HEK293 (cell line): Measurements from ENCODE around the gene PRRT2.

Source experiments
- BCL11A ChIP-seq: fragments of 450-650 bp; formaldehyde crosslinking; IDR thresholded peaks from 2 replicates; pipeline ENCODE4 v1.5.1; 2016; ENCODE audit warnings: low read depth, missing biosample characterization, missing genetic modification characterization
- KLF16 ChIP-seq: fragments of 450-650 bp; formaldehyde crosslinking; IDR thresholded peaks from 2 replicates; pipeline ENCODE4 v1.5.1; 2017; ENCODE audit warnings: missing biosample characterization, missing genetic modification characterization
- OSR2 ChIP-seq: fragments of 450-650 bp; formaldehyde crosslinking; IDR thresholded peaks from 2 replicates; pipeline ENCODE4 v1.5.1; 2016; ENCODE audit warnings: missing biosample characterization, missing genetic modification characterization
- ZBTB1 ChIP-seq: fragments of 450-650 bp; formaldehyde crosslinking; IDR thresholded peaks from 2 replicates; pipeline ENCODE4 v1.5.1; 2016; ENCODE audit warnings: missing biosample characterization, missing genetic modification characterization
- ZBTB48 ChIP-seq: fragments of 450-650 bp; formaldehyde crosslinking; IDR thresholded peaks from 2 replicates; pipeline ENCODE4 v1.5.1; 2016; ENCODE audit warnings: missing biosample characterization, missing genetic modification characterization
- ZFP3 ChIP-seq: fragments of 450-650 bp; formaldehyde crosslinking; IDR thresholded peaks from 2 replicates; pipeline ENCODE4 v1.5.1; 2016; ENCODE audit warnings: low read depth, missing biosample characterization, missing genetic modification characterization
- ZIC2 ChIP-seq: fragments of 450-650 bp; formaldehyde crosslinking; IDR thresholded peaks from 2 replicates; pipeline ENCODE4 v1.5.1; 2016; ENCODE audit warnings: missing biosample characterization, missing genetic modification characterization
- ZNF114 ChIP-seq: fragments of 450-650 bp; formaldehyde crosslinking; IDR thresholded peaks from 2 replicates; pipeline ENCODE4 v1.5.0; 2017; ENCODE audit warnings: missing biosample characterization, missing genetic modification characterization
- ZNF138 ChIP-seq: fragments of 450-650 bp; formaldehyde crosslinking; IDR thresholded peaks from 2 replicates; pipeline ENCODE4 v1.5.1; 2016; ENCODE audit warnings: missing biosample characterization, missing genetic modification characterization, borderline replicate concordance
- ZNF19 ChIP-seq: fragments of 450-650 bp; formaldehyde crosslinking; IDR thresholded peaks from 2 replicates; pipeline ENCODE4; 2016; ENCODE audit warnings: missing biosample characterization, missing genetic modification characterization, low read depth
- ZNF239 ChIP-seq: fragments of 450-650 bp; formaldehyde crosslinking; IDR thresholded peaks from 2 replicates; pipeline ENCODE4 v1.5.1; 2016; ENCODE audit warnings: missing biosample characterization, missing genetic modification characterization
- ZNF24 ChIP-seq: fragments of 450-650 bp; formaldehyde crosslinking; IDR thresholded peaks from 2 replicates; pipeline ENCODE4 v1.5.1; 2016; ENCODE audit warnings: missing biosample characterization, missing genetic modification characterization
- ZNF292 ChIP-seq: fragments of 450-650 bp; formaldehyde crosslinking; IDR thresholded peaks from 2 replicates; pipeline ENCODE4 v1.5.1; 2016; ENCODE audit warnings: low read depth, missing biosample characterization, missing genetic modification characterization, borderline replicate concordance
- ZNF324 ChIP-seq: fragments of 450-650 bp; formaldehyde crosslinking; IDR thresholded peaks from 2 replicates; pipeline ENCODE4 v1.5.1; 2016; ENCODE audit warnings: missing biosample characterization, missing genetic modification characterization
- ZNF366 ChIP-seq: fragments of 450-650 bp; formaldehyde crosslinking; conservative IDR thresholded peaks from 2 replicates; pipeline ENCODE4 v1.5.1; 2016; ENCODE audit warnings: missing biosample characterization, missing genetic modification characterization
- ZNF501 ChIP-seq: fragments of 450-650 bp; formaldehyde crosslinking; IDR thresholded peaks from 2 replicates; pipeline ENCODE4 v1.5.1; 2016; ENCODE audit warnings: missing biosample characterization, missing genetic modification characterization
- ZNF544 ChIP-seq: fragments of 450-650 bp; formaldehyde crosslinking; IDR thresholded peaks from 2 replicates; pipeline ENCODE4 v1.5.0; 2017; ENCODE audit warnings: missing biosample characterization, missing genetic modification characterization
- ZNF549 ChIP-seq: fragments of 450-650 bp; IDR thresholded peaks from 2 replicates; pipeline ENCODE4 v1.5.1; 2018; ENCODE audit warnings: missing biosample characterization, missing genetic modification characterization, mild to moderate bottlenecking, inconsistent platforms, moderate library complexity
- ZNF585B ChIP-seq: fragments of 450-650 bp; formaldehyde crosslinking; IDR thresholded peaks from 2 replicates; pipeline ENCODE4 v1.5.1; 2016; ENCODE audit warnings: missing biosample characterization, missing genetic modification characterization
- ZNF596 ChIP-seq: fragments of 450-650 bp; IDR thresholded peaks from 2 replicates; pipeline ENCODE4 v1.5.0; 2018; ENCODE audit warnings: missing biosample characterization, mild to moderate bottlenecking, missing genetic modification characterization, moderate library complexity
- ZNF624 ChIP-seq: fragments of 450-650 bp; formaldehyde crosslinking; IDR thresholded peaks from 2 replicates; pipeline ENCODE4 v1.5.1; 2017; ENCODE audit warnings: missing biosample characterization, missing genetic modification characterization
- ZNF626 ChIP-seq: fragments of 450-650 bp; sonication (Bioruptor Pico); formaldehyde crosslinking; IDR thresholded peaks from 2 replicates; pipeline ENCODE4 v1.5.1; 2018; ENCODE audit warnings: missing biosample characterization, missing genetic modification characterization, inconsistent platforms
- ZNF76 ChIP-seq: fragments of 450-650 bp; formaldehyde crosslinking; IDR thresholded peaks from 2 replicates; pipeline ENCODE4; 2016; ENCODE audit warnings: low read depth, missing biosample characterization, missing genetic modification characterization, borderline replicate concordance
- ZNF791 ChIP-seq: fragments of 450-650 bp; formaldehyde crosslinking; IDR thresholded peaks from 2 replicates; pipeline ENCODE4 v1.5.1; 2016; ENCODE audit warnings: missing biosample characterization, missing genetic modification characterization
- ZNF792 ChIP-seq: fragments of 450-650 bp; formaldehyde crosslinking; IDR thresholded peaks from 2 replicates; pipeline ENCODE4 v1.5.1; 2016; ENCODE audit warnings: missing biosample characterization, missing genetic modification characterization
- TF ChIP-seq, protein P1 (sequence below): fragments of 450-650 bp; formaldehyde crosslinking; IDR thresholded peaks from 2 replicates; pipeline ENCODE4 v1.5.1; 2016; ENCODE audit warnings: missing biosample characterization, missing genetic modification characterization
- TF ChIP-seq, protein P2 (sequence below): fragments of 450-650 bp; formaldehyde crosslinking; IDR thresholded peaks from 2 replicates; pipeline ENCODE4 v1.5.1; 2016; ENCODE audit warnings: missing biosample characterization, missing genetic modification characterization
- TF ChIP-seq, protein P3 (sequence below): fragments of 450-650 bp; formaldehyde crosslinking; IDR thresholded peaks from 2 replicates; pipeline ENCODE4 v1.5.0; 2017; ENCODE audit warnings: missing biosample characterization, missing genetic modification characterization, borderline replicate concordance
- TF ChIP-seq, protein P4 (sequence below): fragments of 450-650 bp; formaldehyde crosslinking; IDR thresholded peaks from 2 replicates; pipeline ENCODE4 v1.5.1; 2016; ENCODE audit warnings: missing biosample characterization, missing genetic modification characterization
- TF ChIP-seq, protein P5 (sequence below): fragments of 450-650 bp; formaldehyde crosslinking; IDR thresholded peaks from 2 replicates; pipeline ENCODE4 v1.5.1; 2016; ENCODE audit warnings: missing biosample characterization, missing genetic modification characterization

PRRT2 gene

DNA sequence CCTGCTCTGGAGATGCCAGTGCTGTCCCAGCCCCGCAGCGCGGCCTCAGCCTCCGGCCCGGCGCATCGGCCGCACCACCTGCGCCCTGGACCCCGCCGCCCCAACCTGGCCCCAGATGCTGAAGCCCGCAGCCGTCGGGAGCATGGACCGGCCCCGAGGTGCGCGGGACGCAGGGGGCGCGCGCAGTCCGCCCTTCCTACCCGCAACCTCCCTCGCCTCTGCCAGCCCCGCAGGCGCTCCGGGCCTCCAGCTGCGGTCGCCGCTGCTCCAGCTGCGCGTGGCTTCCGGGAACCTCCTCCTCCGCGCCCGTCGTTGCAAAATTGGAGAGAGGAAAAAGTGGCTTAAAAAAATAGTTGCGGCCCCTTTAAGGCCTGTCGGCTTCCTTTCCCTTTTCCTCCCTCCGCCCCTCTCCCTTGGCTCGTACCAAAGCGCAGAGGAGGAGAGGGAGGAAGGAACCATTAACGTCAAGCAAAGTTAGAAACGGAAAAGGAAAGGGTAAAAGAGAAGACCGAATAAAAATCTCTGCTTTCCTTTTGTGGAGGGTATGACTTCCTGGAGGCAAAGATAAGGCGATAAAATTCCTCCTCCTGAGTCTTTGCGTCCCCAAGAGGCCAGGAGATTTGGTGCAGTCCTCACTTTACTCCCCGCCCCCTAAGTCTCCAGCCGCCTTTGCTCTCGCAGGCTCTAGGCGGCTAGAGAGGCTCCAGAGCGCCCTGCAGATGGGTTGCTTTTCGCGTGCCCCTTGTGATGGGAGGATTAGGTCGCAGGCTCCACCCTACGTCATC lies 51.1 kb downstream of the PRRT2 start, which contains the start of gene CDIPT (continued):
- TF ChIP-seq ZBTB1 (0 out of 2 replicates have a peak, but pooled peaks have one; percentile 35), ZNF114 (no peak), ZNF366 (tag by site-specific recombination) (peak; percentile 69), ZNF792 (tag by site-specific recombination) (no peak), ZIC2 (tag by site-specific recombination) (peak; percentile 97), ZNF24 (tag by site-specific recombination) (peak; percentile 95), ZNF324 (tag by site-specific recombination) (peak; percentile 98), ZNF239 (tag by site-specific recombination) (no peak), ZNF585B (tag by site-specific recombination) (no peak), ZNF544 (tag by site-specific recombination) (no peak), ZNF624 (no peak), ZNF626 (no peak), ZNF76 (tag by site-specific recombination) (peak; percentile 69), OSR2 (peak; percentile 24), ZNF292 (tag by site-specific recombination) (no peak), ZFP3 (tag by site-specific recombination) (no peak), ZNF19 (tag by site-specific recombination) (no peak), ZNF791 (no peak; the same call in 1 of the 2 replicates), ZNF501 (tag by site-specific recombination) (peak; percentile 77), ZNF549 (tag by site-specific recombination) (no peak), BCL11A (no peak), ZBTB48 (no peak), ZNF596 (tag by site-specific recombination) (peak; percentile 81), ZNF138 (tag by site-specific recombination) (no peak), KLF16 (tag by site-specific recombination) (peak; percentile 98)
- TF ChIP-seq, protein P1, sequence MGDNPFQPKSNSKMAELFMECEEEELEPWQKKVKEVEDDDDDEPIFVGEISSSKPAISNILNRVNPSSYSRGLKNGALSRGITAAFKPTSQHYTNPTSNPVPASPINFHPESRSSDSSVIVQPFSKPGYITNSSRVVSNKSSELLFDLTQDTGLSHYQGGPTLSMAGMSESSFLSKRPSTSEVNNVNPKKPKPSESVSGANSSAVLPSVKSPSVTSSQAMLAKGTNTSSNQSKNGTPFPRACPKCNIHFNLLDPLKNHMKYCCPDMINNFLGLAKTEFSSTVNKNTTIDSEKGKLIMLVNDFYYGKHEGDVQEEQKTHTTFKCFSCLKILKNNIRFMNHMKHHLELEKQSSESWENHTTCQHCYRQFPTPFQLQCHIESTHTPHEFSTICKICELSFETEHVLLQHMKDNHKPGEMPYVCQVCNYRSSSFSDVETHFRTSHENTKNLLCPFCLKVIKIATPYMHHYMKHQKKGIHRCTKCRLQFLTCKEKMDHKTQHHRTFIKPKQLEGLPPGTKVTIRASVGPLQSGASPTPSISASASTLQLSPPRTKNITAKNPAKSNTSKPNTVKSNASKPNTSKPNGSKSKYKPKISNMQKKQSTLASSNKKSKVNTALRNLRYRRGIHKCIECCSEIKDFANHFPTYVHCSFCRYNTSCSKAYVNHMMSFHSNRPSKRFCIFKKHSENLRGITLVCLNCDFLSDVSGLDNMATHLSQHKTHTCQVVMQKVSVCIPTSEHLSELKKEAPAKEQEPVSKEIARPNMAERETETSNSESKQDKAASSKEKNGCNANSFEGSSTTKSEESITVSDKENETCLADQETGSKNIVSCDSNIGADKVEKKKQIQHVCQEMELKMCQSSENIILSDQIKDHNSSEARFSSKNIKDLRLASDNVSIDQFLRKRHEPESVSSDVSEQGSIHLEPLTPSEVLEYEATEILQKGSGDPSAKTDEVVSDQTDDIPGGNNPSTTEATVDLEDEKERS = no peak
- TF ChIP-seq, protein P2, sequence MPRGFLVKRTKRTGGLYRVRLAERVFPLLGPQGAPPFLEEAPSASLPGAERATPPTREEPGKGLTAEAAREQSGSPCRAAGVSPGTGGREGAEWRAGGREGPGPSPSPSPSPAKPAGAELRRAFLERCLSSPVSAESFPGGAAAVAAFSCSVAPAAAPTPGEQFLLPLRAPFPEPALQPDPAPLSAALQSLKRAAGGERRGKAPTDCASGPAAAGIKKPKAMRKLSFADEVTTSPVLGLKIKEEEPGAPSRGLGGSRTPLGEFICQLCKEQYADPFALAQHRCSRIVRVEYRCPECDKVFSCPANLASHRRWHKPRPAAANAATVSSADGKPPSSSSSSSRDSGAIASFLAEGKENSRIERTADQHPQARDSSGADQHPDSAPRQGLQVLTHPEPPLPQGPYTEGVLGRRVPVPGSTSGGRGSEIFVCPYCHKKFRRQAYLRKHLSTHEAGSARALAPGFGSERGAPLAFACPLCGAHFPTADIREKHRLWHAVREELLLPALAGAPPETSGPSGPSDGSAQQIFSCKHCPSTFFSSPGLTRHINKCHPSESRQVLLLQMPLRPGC (tag by site-specific recombination) = peak; percentile 13
- TF ChIP-seq, protein P3, sequence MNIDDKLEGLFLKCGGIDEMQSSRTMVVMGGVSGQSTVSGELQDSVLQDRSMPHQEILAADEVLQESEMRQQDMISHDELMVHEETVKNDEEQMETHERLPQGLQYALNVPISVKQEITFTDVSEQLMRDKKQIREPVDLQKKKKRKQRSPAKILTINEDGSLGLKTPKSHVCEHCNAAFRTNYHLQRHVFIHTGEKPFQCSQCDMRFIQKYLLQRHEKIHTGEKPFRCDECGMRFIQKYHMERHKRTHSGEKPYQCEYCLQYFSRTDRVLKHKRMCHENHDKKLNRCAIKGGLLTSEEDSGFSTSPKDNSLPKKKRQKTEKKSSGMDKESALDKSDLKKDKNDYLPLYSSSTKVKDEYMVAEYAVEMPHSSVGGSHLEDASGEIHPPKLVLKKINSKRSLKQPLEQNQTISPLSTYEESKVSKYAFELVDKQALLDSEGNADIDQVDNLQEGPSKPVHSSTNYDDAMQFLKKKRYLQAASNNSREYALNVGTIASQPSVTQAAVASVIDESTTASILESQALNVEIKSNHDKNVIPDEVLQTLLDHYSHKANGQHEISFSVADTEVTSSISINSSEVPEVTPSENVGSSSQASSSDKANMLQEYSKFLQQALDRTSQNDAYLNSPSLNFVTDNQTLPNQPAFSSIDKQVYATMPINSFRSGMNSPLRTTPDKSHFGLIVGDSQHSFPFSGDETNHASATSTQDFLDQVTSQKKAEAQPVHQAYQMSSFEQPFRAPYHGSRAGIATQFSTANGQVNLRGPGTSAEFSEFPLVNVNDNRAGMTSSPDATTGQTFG (tag by site-specific recombination) = peak; percentile 45; the same call in 1 of the 2 replicates
- TF ChIP-seq, protein P4, sequence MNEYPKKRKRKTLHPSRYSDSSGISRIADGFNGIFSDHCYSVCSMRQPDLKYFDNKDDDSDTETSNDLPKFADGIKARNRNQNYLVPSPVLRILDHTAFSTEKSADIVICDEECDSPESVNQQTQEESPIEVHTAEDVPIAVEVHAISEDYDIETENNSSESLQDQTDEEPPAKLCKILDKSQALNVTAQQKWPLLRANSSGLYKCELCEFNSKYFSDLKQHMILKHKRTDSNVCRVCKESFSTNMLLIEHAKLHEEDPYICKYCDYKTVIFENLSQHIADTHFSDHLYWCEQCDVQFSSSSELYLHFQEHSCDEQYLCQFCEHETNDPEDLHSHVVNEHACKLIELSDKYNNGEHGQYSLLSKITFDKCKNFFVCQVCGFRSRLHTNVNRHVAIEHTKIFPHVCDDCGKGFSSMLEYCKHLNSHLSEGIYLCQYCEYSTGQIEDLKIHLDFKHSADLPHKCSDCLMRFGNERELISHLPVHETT = peak; percentile 96
- TF ChIP-seq, protein P5, sequence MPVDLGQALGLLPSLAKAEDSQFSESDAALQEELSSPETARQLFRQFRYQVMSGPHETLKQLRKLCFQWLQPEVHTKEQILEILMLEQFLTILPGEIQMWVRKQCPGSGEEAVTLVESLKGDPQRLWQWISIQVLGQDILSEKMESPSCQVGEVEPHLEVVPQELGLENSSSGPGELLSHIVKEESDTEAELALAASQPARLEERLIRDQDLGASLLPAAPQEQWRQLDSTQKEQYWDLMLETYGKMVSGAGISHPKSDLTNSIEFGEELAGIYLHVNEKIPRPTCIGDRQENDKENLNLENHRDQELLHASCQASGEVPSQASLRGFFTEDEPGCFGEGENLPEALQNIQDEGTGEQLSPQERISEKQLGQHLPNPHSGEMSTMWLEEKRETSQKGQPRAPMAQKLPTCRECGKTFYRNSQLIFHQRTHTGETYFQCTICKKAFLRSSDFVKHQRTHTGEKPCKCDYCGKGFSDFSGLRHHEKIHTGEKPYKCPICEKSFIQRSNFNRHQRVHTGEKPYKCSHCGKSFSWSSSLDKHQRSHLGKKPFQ (tag by site-specific recombination) = no peak; the same call in 1 of the 2 replicates
